ENCODE measurements around the gene ZCCHC24.
"Not testable (repeated sequence)": the region's sequence is repeated elsewhere in the genome, so short reads cannot be mapped to it uniquely, and the experiment has no call there.

The ZCCHC24 gene

GRCh38 chr10:79471776-79472175, 26.4 kb upstream of the ZCCHC24 start:
- DNase-seq: no peak

- no peak for DNase-seq
Observed at GRCh38 chr10:79470096-79470495, 24.7 kb upstream of the ZCCHC24 start.

- no peak for DNase-seq
Observed at GRCh38 chr10:79468841-79469585, 23.6 kb upstream of the ZCCHC24 start.

GRCh38 chr10:79468015-79468560, 22.7 kb upstream of the ZCCHC24 start:
- DNase-seq: no peak

- no peak for DNase-seq
Observed at GRCh38 chr10:79465341-79465740, 19.9 kb upstream of the ZCCHC24 start.

- no peak for DNase-seq
Observed at GRCh38 chr10:79463578-79464496, 18.4 kb upstream of the ZCCHC24 start.

GRCh38 chr10:79460687-79461086, 15.3 kb upstream of the ZCCHC24 start:
- DNase-seq: no peak

GRCh38 chr10:79459243-79459642, 13.8 kb upstream of the ZCCHC24 start:
- no peak for DNase-seq

GRCh38 chr10:79458483-79458882, 13.1 kb upstream of the ZCCHC24 start:
- DNase-seq: no peak

GRCh38 chr10:79457256-79457785, 11.9 kb upstream of the ZCCHC24 start:
- no peak for DNase-seq

- no peak for DNase-seq
Observed at GRCh38 chr10:79454259-79454658, 8.8 kb upstream of the ZCCHC24 start.

- no peak for DNase-seq
Observed at GRCh38 chr10:79453392-79453791, 8.0 kb upstream of the ZCCHC24 start.

GRCh38 chr10:79452174-79452611, 6.8 kb upstream of the ZCCHC24 start:
- DNase-seq: no peak

- no peak for DNase-seq
Observed at GRCh38 chr10:79451046-79451699, 5.7 kb upstream of the ZCCHC24 start.

- DNase-seq: no peak
Observed at GRCh38 chr10:79449181-79450146, 4.0 kb upstream of the ZCCHC24 start.

GRCh38 chr10:79448732-79449049, 3.3 kb upstream of the ZCCHC24 start:
- DNase-seq: no peak

- no peak for DNase-seq
Observed at GRCh38 chr10:79447911-79448731, 2.7 kb upstream of the ZCCHC24 start.

GRCh38 chr10:79447249-79447648, 1.8 kb upstream of the ZCCHC24 start:
- not testable (repeated sequence) for DNase-seq

- no peak for DNase-seq
Observed at GRCh38 chr10:79446758-79447084, 1.3 kb upstream of the ZCCHC24 start.

GRCh38 chr10:79445977-79446757, 743 bp upstream of the ZCCHC24 start:
- peak in 1 of 2 experiments; percentile 48 for DNase-seq
